Inflammatory macrophage treated with lipopolysaccharide for 4 hours (primary cell): Measurements from ENCODE around the gene FOXN3.

Experiments
- DNase-seq: peaks from one replicate; pipeline ENCODE4 v3.0.0-alpha.2; 2020

FOXN3 gene, protein sequence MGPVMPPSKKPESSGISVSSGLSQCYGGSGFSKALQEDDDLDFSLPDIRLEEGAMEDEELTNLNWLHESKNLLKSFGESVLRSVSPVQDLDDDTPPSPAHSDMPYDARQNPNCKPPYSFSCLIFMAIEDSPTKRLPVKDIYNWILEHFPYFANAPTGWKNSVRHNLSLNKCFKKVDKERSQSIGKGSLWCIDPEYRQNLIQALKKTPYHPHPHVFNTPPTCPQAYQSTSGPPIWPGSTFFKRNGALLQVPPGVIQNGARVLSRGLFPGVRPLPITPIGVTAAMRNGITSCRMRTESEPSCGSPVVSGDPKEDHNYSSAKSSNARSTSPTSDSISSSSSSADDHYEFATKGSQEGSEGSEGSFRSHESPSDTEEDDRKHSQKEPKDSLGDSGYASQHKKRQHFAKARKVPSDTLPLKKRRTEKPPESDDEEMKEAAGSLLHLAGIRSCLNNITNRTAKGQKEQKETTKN

GRCh38 chr14:89417091-89417464 lies at the start of gene FOXN3:
Gene FOXN3 (minus strand): TSS chr14:89417233. CDS start chr14:89412476, 4,757 bp downstream.
- peak; percentile 92 for DNase-seq

DNA sequence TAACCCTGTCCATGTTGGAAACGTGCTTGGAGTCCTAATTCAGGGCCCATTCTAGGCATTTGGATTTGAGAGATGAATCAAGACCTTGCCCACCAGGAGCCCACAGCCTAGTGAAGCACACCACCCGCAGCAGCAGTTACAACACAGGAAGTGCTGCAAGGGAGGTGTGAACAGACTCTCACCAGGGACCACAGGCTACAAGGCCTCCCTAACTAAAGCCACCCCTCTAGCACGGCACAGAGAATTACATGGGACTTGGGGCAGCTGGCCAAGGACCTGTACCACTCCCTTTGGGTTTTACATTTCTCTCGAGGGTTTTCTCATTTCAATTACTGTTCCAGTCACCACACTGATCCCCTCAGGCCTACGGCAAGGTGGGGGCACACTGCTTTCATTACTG lies 49.5 kb upstream of the FOXN3 start:
- no peak for DNase-seq

DNA sequence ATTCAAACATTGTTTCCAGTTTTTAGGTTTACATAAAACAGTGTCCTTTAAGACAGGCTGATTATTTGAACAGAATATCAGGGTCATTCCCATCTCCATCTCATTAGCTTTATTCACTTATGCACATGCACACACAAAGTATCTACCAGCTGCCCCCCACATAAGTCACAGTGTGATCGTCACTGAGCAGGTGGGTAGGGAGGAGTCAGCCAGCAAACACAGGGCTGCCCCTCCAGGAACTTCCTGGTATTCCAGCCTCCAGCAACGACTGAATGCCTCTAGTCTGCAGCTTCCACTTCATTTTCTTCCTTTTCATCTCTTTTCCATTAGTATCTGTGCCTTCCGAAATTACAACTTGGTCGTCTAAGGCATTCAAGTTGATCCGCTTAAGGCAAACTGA lies 48.8 kb upstream of the FOXN3 start:
- DNase-seq, result no peak

GRCh38 chr14:89461256-89461655 lies 44.2 kb upstream of the FOXN3 start:
- DNase-seq, result peak; percentile 52

DNA sequence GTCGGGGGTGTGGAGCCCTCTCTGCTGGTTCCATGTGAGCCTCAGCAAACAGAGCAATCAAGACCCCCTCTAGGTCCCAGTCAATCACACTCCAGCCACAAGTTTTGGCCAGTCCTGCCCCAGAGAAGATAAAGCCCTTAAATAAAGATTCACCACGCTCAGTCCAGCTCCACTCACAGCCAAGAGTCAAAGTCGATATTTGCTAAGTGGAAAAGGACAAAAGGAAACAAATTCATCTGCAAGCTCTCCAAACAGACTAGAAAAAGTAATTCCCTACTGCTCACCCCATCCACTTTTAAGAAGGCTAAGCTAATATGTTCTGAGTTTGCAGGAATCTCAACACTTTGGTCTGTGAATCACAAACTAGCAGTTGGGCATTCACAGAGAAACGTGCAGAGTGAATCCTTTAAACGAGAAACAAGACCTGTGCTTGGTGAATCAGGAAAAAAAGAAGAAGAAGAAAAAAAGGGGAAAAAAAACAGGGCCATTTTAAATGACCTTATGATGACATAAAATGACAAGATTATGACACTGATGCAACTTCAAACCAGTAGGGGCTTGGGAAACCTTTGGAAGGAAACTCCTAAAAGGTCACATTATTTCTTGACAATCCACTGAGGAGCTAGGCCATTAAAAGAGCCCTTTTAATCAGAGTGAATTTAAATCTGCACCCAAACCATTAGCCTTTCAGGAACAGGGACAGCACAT lies 41.8 kb upstream of the FOXN3 start:
- peak; percentile 92 for DNase-seq

DNA sequence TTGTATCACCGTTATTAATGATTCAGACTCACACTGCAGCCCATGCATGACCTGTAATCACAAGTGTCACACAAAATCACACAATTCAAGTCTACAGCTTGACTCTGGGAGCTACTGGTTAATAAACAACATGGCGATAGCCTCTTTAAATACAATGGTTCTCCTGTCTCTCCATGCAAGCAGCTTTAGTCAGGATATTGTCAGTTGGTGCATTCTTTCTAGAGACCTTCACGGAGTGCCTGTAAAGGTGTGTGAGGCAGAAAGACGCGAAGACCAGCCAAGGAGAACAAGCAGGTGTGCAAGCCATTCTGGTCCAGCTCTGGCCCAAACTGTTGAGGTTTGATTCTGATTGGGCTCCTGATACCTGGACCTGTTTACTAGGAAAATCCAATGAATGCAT lies 40.0 kb upstream of the FOXN3 start:
- DNase-seq, result peak; percentile 20

GRCh38 chr14:89455412-89455811 lies 38.4 kb upstream of the FOXN3 start:
- no peak for DNase-seq

GRCh38 chr14:89454996-89455395 lies 38.0 kb upstream of the FOXN3 start:
- no peak for DNase-seq

DNA sequence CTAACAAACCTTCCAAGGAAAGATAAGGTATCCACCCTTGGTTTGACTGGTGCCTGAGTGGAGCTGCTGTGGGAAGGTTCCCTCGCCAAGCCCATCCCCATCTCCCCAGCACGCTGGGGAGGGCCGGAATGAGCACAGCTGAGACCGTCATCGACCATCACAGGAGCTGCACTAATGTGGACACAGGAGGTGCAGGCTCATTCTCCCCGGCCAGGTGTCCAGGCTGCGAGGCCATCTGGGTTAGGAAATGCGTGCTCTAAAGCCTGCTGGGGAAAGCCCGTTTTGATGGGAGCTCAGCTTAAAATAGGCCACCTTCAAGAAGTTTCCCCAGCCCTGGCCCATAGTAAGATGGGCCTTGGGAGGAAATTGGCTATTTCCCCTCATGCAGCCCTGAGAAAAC lies 35.2 kb upstream of the FOXN3 start:
- no peak for DNase-seq

GRCh38 chr14:89451229-89451628 lies 34.2 kb upstream of the FOXN3 start:
- DNase-seq, result no peak

GRCh38 chr14:89447182-89447944 lies 30.3 kb upstream of the FOXN3 start:
- peak; percentile 81 for DNase-seq

DNA sequence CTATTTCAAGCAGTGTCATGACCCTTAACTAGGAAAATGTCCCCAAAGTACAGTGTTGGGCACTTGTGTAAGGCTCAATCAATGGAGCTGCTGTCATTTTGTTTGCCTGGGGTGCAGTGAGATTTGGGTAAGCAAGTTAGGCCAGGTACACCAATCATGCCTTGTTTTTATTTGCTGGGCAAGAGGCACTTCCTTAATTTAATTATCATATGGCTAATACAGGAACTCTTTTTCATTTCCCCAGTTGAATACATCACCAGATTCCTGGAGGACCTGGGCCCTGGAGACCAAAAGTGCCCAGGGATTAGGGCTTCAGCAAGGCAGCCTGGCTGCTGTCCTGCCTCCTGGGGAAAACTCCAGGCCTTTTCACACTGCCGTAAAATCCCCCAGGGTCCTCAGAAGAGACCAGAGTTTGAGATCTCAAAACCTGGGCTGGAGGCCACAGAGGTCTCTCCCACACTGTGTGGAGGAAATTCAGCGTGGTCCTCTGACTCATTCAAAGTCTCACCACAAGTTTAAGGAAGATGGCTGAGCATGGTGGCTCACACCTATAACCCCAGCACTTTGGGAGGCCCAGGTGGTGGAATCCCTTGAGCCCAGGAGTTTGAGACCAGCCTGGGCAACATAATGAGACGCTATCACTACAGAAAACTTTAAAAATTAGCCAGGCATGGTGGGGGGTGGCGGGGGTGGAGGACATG lies 28.4 kb upstream of the FOXN3 start:
- peak; percentile 72 for DNase-seq

GRCh38 chr14:89444516-89445125 lies 27.6 kb upstream of the FOXN3 start:
- DNase-seq, result no peak

DNA sequence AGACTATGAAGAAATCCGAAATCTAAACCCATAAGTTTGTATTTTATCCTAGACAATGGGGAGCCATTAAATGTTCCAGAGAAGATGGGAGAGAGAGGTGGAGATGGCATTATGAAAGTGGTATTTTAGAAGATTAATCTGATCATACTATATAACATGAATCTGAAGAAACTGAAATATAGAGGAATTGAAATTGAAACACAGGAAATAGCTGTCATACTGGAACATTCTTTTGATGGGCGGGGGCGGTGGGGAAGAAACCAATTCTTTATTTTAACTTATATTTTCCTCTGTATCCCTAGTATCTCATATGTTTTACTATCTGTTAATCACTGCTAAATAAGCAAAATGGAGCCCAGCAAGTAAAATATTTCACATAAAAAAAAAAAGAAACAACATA lies 27.0 kb upstream of the FOXN3 start:
- peak; percentile 83 for DNase-seq

DNA sequence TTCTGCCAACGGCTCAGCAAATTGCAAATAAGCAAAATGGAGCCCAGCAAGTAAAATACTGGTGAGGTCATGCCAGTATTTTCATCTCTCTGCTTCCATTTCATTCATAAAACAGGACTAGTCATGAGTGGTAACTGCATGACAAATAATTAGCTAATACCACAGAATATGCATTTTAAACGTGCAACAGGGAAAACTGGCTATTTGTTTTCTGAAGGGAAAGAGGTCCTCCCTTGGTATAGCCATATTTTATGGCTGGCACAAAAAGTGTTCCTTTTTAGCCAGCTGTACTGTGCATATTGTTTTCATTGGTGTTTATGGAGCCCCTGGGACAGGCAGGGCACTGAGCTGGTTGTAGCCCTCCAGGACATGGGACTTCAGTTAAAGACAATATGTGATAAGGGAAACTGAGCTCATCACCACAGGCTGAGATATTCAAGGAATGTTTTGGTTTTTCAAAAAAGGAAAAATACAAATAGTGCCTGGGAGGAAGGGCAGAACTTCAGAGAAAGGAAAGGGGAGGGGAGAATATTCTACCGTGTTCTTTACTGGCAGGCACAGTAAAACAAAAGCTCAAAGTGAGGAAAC lies 26.1 kb upstream of the FOXN3 start:
- DNase-seq, result peak; percentile 58

- DNase-seq, result no peak
These were observed 25.2 kb upstream of the FOXN3 start for GRCh38 chr14:89442280-89442679.

- DNase-seq, result no peak
These were observed 24.2 kb upstream of the FOXN3 start for GRCh38 chr14:89440986-89441909.

GRCh38 chr14:89435892-89436656 lies 19.0 kb upstream of the FOXN3 start:
- DNase-seq, result no peak

DNA sequence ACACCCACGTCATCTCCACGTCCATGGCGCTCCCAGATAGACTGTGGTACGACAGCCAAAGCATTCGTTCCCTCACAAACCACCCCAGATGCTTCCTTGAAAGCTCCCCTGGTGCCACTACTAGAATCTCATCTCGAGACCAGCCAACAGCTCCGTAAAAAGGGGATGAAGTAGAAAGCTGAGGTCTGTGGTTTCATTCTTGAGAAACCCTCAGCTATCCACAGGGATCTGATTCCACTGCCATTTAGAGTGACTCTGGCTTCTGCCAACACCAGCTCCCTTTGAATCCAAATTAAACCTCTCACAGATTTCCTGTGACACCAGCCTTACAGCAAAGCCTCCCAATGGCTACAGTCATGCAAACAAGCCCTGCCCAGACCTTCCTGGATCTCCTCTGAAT lies 18.5 kb upstream of the FOXN3 start:
- no peak for DNase-seq

- DNase-seq, result no peak
These were observed 15.2 kb upstream of the FOXN3 start for GRCh38 chr14:89432226-89432625.
